ENCODE results near the gene PRELID3B.

Gene PRELID3B

GRCh38 chr20:59050437-59050836 lies 7.9 kb upstream of the PRELID3B start:
- no peak for TF ChIP-seq CTCF (IDR thresholded peaks at IDR 0.05)
- Histone ChIP-seq H3K4me3 (no peak overlapping the region), H3K27ac (no peak overlapping the region)
- DNase-seq (ENCODE audit: low spot score) = no peak

- Histone ChIP-seq H3K4me3 (no peak overlapping the region), H3K27ac (no peak overlapping the region)
- TF ChIP-seq CTCF (IDR thresholded peaks at IDR 0.05) = no peak
- no peak for DNase-seq (ENCODE audit: low spot score)
These were observed 6.1 kb upstream of the PRELID3B start for GRCh38 chr20:59048681-59049030.

- Histone ChIP-seq H3K27ac (no peak overlapping the region), H3K4me3 (no peak overlapping the region)
- no peak for TF ChIP-seq CTCF (IDR thresholded peaks at IDR 0.05)
- DNase-seq (ENCODE audit: low spot score) = no peak
These were observed 5.5 kb upstream of the PRELID3B start for GRCh38 chr20:59047938-59048680.

GRCh38 chr20:59046862-59047261 lies 4.3 kb upstream of the PRELID3B start:
- Histone ChIP-seq H3K4me3 (no peak overlapping the region), H3K27ac (no peak overlapping the region)
- no peak for TF ChIP-seq CTCF (IDR thresholded peaks at IDR 0.05)
- no peak for DNase-seq (ENCODE audit: low spot score)

GRCh38 chr20:59044796-59045195 lies 2.2 kb upstream of the PRELID3B start:
- Histone ChIP-seq H3K27ac (no peak overlapping the region), H3K4me3 (no peak overlapping the region)
- DNase-seq (ENCODE audit: low spot score) = no peak
- TF ChIP-seq CTCF (IDR thresholded peaks at IDR 0.05) = no peak

GRCh38 chr20:59044295-59044694 lies 1.7 kb upstream of the PRELID3B start:
- no peak for DNase-seq (ENCODE audit: low spot score)
- TF ChIP-seq CTCF (IDR thresholded peaks at IDR 0.05) = no peak
- no peak overlapping the region for H3K4me3 ChIP-seq
- no peak overlapping the region for H3K27ac ChIP-seq

- H3K27ac ChIP-seq = peak overlapping the region in 1 of 2 donors; percentile 86
- no peak overlapping the region for H3K4me3 ChIP-seq
- no peak for DNase-seq (ENCODE audit: low spot score)
- TF ChIP-seq CTCF (IDR thresholded peaks at IDR 0.05) = no peak
These were observed 1.1 kb upstream of the PRELID3B start for GRCh38 chr20:59043698-59044097.

All from coronary artery (tissue), 2 donors.